Thyroid gland (tissue), 4 donors: ENCODE measurements around the gene TMEM222. TPM values are rescaled to one million over a fixed set of nuclear protein-coding genes. Genes with fewer than 3 reads are reported as not detected.

Source experiments
- DNase-seq, 2 donors: peaks; one replicate each; pipeline ENCODE4 v3.0.0-alpha.2; 2019
- H3K27ac ChIP-seq, 3 donors: fragments of 200-600 bp; sonication (generic); 1 replicate in 2 of 3; 2 replicates in 1 of 3; pipeline ENCODE4 v1.5.1; 2016 to 2019; ENCODE audit warnings: mild to moderate bottlenecking in 1 of 3, moderate library complexity in 1 of 3
- H3K27me3 ChIP-seq: fragments of 200-600 bp; sonication (generic); one replicate; pipeline ENCODE4 v1.5.1; 2019
- H3K36me3 ChIP-seq, 2 donors: fragments of 200-600 bp; sonication (generic); one replicate each; pipeline ENCODE4 v1.5.1; 2016 to 2019
- H3K4me1 ChIP-seq, 2 donors: fragments of 200-600 bp; sonication (generic); one replicate each; pipeline ENCODE4 v1.5.1; 2017 to 2019
- H3K4me3 ChIP-seq, 3 donors: fragments of 200-600 bp; sonication (generic); replicated peaks in 1 of 3; 1 replicate in 2 of 3; 2 replicates in 1 of 3; pipeline ENCODE4 v1.5.1; 2016; ENCODE audit warnings: mild to moderate bottlenecking in 1 of 3
- H3K9me3 ChIP-seq: fragments of 200-600 bp; sonication (generic); one replicate; pipeline ENCODE4 v1.5.1; 2017
- CTCF ChIP-seq, 6 experiments: fragments of 200-600 bp in 3 of 6; fragments of 450-650 bp in 3 of 6; sonication (generic) in 3 of 6; IDR thresholded peaks; one replicate each; pipeline ENCODE4 v1.5.1; 2016 to 2019; ENCODE audit warnings: antibody characterized with exemption in 6 of 6, mild to moderate bottlenecking in 2 of 6, inconsistent platforms in 1 of 6, moderate library complexity in 1 of 6
- POLR2A ChIP-seq, 2 donors: fragments of 450-650 bp; IDR thresholded peaks; one replicate each; pipeline ENCODE4 v1.6.1; 2017; ENCODE audit warnings: antibody characterized with exemption in 2 of 2, mild to moderate bottlenecking in 2 of 2, moderate library complexity in 1 of 2
- WGBS, 2 donors: methylation state at CpG; one replicate each; pipeline ENCODE4 v1.1.5; 2017; 5-methylcytosine and 5-hydroxymethylcytosine counted together
- intact Hi-C: fragments of 100-400 bp; cut with DNase I; formaldehyde crosslinking; loops from one replicate; pipeline ENCODE4 v1.15.1; 2023
- total RNA-seq, 4 donors: library from RNA; depleted of rRNA; stranded (reverse); fragments of >200 nt; gene quantifications; one replicate each; pipeline ENCODE4 v1.2.3, GENCODE V29; 2016

The TMEM222 gene
- total RNA-seq, 4 donors from 2014 or later: 22.7 to 46.0 (median 30.9) TPM

- Histone ChIP-seq H3K27me3 (no peaks in the 10 kb centered on the region), H3K4me3 (no peak overlapping the region), H3K4me1 (no peaks in the 10 kb centered on the region), H3K9me3 (no peaks in the 10 kb centered on the region), H3K27ac (no peak overlapping the region), H3K36me3 (peaks cover 10 to 44% of the 10 kb centered on the region in 2 donors)
- intact Hi-C loops: no loop called here
- TF ChIP-seq CTCF (IDR thresholded peaks at IDR 0.05) (no peak), POLR2A (IDR thresholded peaks at IDR 0.05) (no peak)
- no peak for DNase-seq
- 95% methylated on average over 13 of the region's 17 CpGs; no CpG with 5 or more reads in 1 of the 2 donors for WGBS, 2 donors
Observed at GRCh38 chr1:27333717-27334279, 11.8 kb downstream of the TMEM222 start.

DNA sequence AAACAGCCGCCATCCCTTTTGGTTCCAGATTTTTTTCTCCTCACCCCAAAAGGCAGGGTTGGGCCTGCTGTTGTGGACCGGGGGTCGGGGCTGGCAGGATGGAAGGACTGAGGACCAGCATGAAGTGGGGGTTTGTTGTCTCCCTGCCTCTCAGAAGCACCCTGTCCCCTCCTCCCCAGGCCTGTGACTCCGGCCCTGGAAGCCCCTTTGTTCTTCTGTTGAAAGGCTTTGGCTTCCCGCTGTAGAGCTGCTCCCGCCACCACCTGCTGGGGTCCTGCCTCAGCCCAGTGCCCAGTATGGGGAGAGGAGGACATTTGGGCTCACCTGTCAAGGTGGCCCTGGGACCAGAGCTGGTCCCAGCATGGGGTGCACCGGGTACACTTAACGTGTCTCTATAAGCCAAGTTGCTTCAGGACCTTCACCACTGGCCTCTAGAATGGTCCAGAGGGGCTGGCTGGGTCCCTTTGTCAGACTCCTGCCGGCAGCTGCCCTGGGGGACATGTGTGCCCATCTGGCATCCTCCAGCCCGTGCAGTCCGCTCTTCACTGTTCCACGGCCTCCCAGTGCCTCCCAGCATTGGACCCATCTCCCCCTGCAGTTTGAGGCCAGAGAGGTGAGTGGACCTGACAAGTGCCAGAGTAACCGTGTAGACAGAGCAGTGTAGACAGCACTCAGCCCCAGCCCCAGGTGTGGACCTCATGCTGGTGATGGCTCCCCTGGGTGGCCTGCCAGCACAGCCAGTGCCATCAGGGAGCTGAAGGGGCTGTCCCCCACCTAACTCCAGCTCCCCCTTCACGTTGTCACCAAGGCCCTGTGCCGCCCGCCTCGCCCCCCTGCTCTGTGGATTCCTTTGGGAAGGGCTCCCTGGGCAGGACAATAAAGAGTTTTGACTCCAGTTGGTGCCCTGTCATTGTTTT is 13.8 kb downstream of the TMEM222 start:
- no peaks in the 10 kb centered on the region for H3K9me3 ChIP-seq
- intact Hi-C loops: no loop called here
- TF ChIP-seq POLR2A (IDR thresholded peaks at IDR 0.05) (no peak), CTCF (IDR thresholded peaks at IDR 0.05) (no peak)
- H3K36me3 ChIP-seq: peaks cover 10 to 44% of the 10 kb centered on the region in 2 donors
- H3K27me3 ChIP-seq: no peaks in the 10 kb centered on the region
- H3K4me3 ChIP-seq: no peak overlapping the region
- no peak overlapping the region for H3K27ac ChIP-seq
- H3K4me1 ChIP-seq: no peaks in the 10 kb centered on the region
- DNase-seq: no peak
- 92 to 95% methylated on average over 13 to 16 of the region's 17 CpGs for WGBS, 2 donors

DNA sequence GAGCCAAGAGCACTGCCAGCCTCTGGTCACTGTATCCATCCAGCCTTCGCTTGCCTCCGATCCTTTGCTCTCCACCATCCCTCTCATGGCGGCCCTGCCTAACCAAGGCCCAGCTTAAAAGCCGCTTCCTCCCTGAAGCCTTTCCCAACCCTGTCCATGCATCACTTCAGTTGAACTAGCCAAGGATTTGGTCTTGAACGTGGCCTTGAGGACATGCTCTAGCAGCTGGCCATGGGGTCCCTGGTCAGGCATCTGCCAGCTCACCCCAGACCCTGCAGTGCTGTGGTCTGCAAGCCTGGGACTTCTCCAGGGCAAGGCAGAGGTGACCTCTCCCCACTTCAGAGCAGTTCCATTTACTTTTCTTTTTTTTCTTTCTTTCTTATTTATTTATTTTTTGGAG is 14.8 kb downstream of the TMEM222 start:
- Histone ChIP-seq H3K4me1 (peaks cover 4 to 7% of the 10 kb centered on the region in 2 donors), H3K27ac (no peak overlapping the region), H3K36me3 (peaks cover 10 to 36% of the 10 kb centered on the region in 2 donors), H3K27me3 (no peaks in the 10 kb centered on the region), H3K9me3 (no peaks in the 10 kb centered on the region), H3K4me3 (no peak overlapping the region)
- 97 to 98% methylated on average over 5 of the region's 5 CpGs for WGBS, 2 donors
- no peak for DNase-seq
- intact Hi-C loops: no loop called here
- no peak for TF ChIP-seq POLR2A (IDR thresholded peaks at IDR 0.05)
- no peak for TF ChIP-seq CTCF (IDR thresholded peaks at IDR 0.05)

- TF ChIP-seq CTCF (IDR thresholded peaks at IDR 0.05) (no peak), POLR2A (IDR thresholded peaks at IDR 0.05) (no peak)
- intact Hi-C loops: no loop called here
- Histone ChIP-seq H3K36me3 (peaks cover 9 to 26% of the 10 kb centered on the region in 2 donors), H3K27ac (no peak overlapping the region), H3K4me3 (no peak overlapping the region), H3K27me3 (no peaks in the 10 kb centered on the region), H3K4me1 (peaks cover 13 to 24% of the 10 kb centered on the region in 2 donors), H3K9me3 (no peaks in the 10 kb centered on the region)
- no peak for DNase-seq
- WGBS, 2 donors: 93 to 94% methylated on average over 6 of the region's 6 CpGs
Observed at GRCh38 chr1:27338751-27339150, 16.8 kb downstream of the TMEM222 start.

DNA sequence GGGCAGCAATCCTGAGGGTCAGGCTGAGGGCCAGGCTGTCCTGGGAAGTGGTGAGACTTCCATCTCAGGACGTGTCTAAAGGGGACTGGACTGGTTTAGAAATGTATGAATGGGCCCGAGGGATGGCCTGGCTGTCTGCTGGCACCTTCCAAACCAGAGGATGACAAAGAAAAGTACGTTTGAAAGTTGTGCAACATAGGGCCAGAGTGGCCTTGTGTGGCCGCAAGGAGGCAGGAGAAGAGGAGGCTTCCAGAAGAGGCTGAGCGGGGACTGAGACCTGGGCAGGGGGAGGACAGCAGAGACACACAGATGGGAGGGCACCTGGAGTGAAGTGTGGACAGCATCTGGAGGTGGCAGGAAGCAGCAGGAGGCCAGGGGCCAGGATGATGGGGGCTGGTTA is 17.2 kb downstream of the TMEM222 start:
- Histone ChIP-seq H3K36me3 (peaks cover 5 to 21% of the 10 kb centered on the region in 2 donors), H3K9me3 (no peaks in the 10 kb centered on the region), H3K27me3 (no peaks in the 10 kb centered on the region), H3K4me3 (no peak overlapping the region), H3K4me1 (peaks cover 13 to 25% of the 10 kb centered on the region in 2 donors), H3K27ac (no peak overlapping the region)
- TF ChIP-seq POLR2A (IDR thresholded peaks at IDR 0.05): no peak
- 67 to 70% methylated on average over 5 of the region's 5 CpGs for WGBS, 2 donors
- intact Hi-C loops: no loop called here
- no peak for DNase-seq
